ENCODE results near the gene AJAP1. TPM values are rescaled to one million over a fixed set of nuclear protein-coding genes. Genes with fewer than 3 reads are reported as not detected.

AJAP1 gene
- total and polyA plus RNA-seq, 2 of the 8 experiments (the other 6 are each of a cell fraction or from before 2014, with no cell fraction given), result 1.9 to 6.2 TPM

DNA sequence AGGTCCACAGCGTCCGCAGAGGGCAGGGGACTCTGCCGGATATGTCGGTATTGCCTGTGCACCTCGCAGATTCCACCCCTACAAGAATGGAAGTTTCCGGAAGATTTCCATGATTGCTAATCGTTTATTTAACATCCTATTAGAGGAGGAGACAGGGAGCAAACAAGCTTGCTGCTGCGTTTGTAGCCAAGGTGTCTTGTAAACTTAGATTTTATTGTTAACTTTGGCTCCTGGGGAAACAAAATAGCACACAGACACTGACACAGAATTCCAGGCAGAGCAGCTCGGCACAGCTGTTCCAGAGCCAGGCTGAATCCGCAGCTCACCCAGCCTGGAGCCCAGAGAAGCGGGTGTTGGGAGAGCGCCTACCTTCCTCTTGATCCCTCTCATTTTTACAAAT lies 75.7 kb downstream of the AJAP1 start:
- POLR2A ChIA-PET (ENCODE audit: partially characterized antibody), result no interaction called here
- DNase-seq (ENCODE audit: low read depth in 1 of 2, low spot score in 2 of 2) (no peak), FAIRE-seq (no peak)
- Histone ChIP-seq H3K23me2 (ENCODE audit: low read depth, low read length) (no peaks in the 10 kb centered on the region), H4K8ac (ENCODE audit: extremely low read depth, insufficient read depth, low read length) (no peak overlapping the region), H3K56ac (replicated peaks; ENCODE audit: insufficient read length, low read depth, low read length) (no peak overlapping the region), H3K27me3 (replicated peaks in 1 of 4; ENCODE audit: control insufficient read depth in 3 of 4, extremely low read depth in 1 of 4, insufficient read depth in 3 of 4, low read length in 3 of 4) (no peaks in the 10 kb centered on the region), H3K14ac (ENCODE audit: insufficient read length) (no peak overlapping the region), H3K4me2 (ENCODE audit: insufficient read depth in 1 of 2, low read depth in 2 of 2, low read length in 2 of 2) (no peak overlapping the region), H3K36me3 (ENCODE audit: control insufficient read depth in 2 of 4, insufficient read depth in 4 of 4, low read length in 3 of 4) (no peaks in the 10 kb centered on the region), H3K27ac (ENCODE audit: low read depth, low read length) (no peak overlapping the region), H2BK120ac (replicated peaks; ENCODE audit: low read depth, low read length) (no peak overlapping the region), H4K20me1 (replicated peaks in 1 of 2; ENCODE audit: control insufficient read depth in 1 of 2, insufficient read depth in 2 of 2, low read length in 2 of 2) (no peaks in the 10 kb centered on the region), H3K4me1 (replicated peaks in 1 of 4; ENCODE audit: control insufficient read depth in 3 of 4, insufficient read depth in 4 of 4, low read length in 3 of 4) (0 out of 7 replicates have a peak, but pooled peaks cover 0 to 3% (median 1%) of the 10 kb centered on the region in 4 experiments), H4K5ac (ENCODE audit: insufficient read length, low read depth, low read length) (no peak overlapping the region), H2BK12ac (ENCODE audit: low read depth, low read length) (no peak overlapping the region), H2BK15ac (ENCODE audit: low read length) (no peak overlapping the region), H3K4me3 (ENCODE audit: extremely low read depth in 1 of 4, insufficient read depth in 2 of 4, low read depth in 3 of 4, low read length in 4 of 4) (no peak overlapping the region), H2AK5ac (ENCODE audit: low read depth, low read length) (no peak overlapping the region), H2AFZ (ENCODE audit: low read length) (no peak overlapping the region), H3K79me2 (ENCODE audit: control insufficient read depth in 1 of 2, insufficient read depth in 2 of 2, low read length in 2 of 2) (no peaks in the 10 kb centered on the region), H3K79me1 (ENCODE audit: low read depth, low read length) (no peaks in the 10 kb centered on the region), H3K4ac (replicated peaks; ENCODE audit: insufficient read length, low read depth, low read length) (no peak overlapping the region), H2BK5ac (ENCODE audit: low read depth, low read length) (no peak overlapping the region), H3K9me3 (ENCODE audit: insufficient read depth in 2 of 2, low read depth in 1 of 2, low read length in 1 of 2) (no peaks in the 10 kb centered on the region), H3K23ac (ENCODE audit: insufficient read length) (no peak overlapping the region), H3K9ac (replicated peaks in 1 of 4; ENCODE audit: extremely low read depth in 1 of 4, low read depth in 3 of 4, low read length in 3 of 4) (no peak overlapping the region), H2BK20ac (ENCODE audit: low read length) (no peak overlapping the region), H4K91ac (replicated peaks; ENCODE audit: insufficient read length, low read length) (no peak overlapping the region), H3K18ac (ENCODE audit: extremely low read depth, low read length) (no peak overlapping the region; the same call in 1 of the 2 replicates)
- CTCF ChIA-PET (ENCODE audit: partially characterized antibody), result interaction anchor here (1.6 kb wide), 1 partner anchor 10 kb away, joined by 5 read pairs; no protein-coding TSS in a partner anchor
- TF ChIP-seq KDM4A (IDR thresholded peaks at IDR 0.05; ENCODE audit: low read depth, low read length, severe bottlenecking), result no peak
- no peak for TF ChIP-seq KDM1A (IDR thresholded peaks at IDR 0.05; ENCODE audit: borderline replicate concordance, low read length)
- no peak for TF ChIP-seq GABPA (IDR thresholded peaks at IDR 0.05; ENCODE audit: borderline replicate concordance, insufficient read depth, low read length)
- no peak for TF ChIP-seq TAF1 (IDR thresholded peaks at IDR 0.05; ENCODE audit: low read depth, low read length)
- no peak for TF ChIP-seq YY1 (IDR thresholded peaks at IDR 0.05; ENCODE audit: low read depth, low read length)
- no peak for TF ChIP-seq RXRA (IDR thresholded peaks at IDR 0.05; ENCODE audit: insufficient read depth, low read depth, low read length)
- no peak for TF ChIP-seq SP2 (IDR thresholded peaks at IDR 0.05; ENCODE audit: low read length)
- TF ChIP-seq TBP (IDR thresholded peaks at IDR 0.05; ENCODE audit: low read depth, low read length), result no peak
- TF ChIP-seq CHD1 (IDR thresholded peaks at IDR 0.05; ENCODE audit: low read depth, low read length), result no peak
- TF ChIP-seq CHD2 (IDR thresholded peaks at IDR 0.05; ENCODE audit: low read length), result no peak
- WGBS, 2 experiments (ENCODE audit: extremely low coverage in 1 of 2, insufficient coverage in 1 of 2, insufficient read length in 1 of 2, insufficient replicate concordance in 2 of 2, low coverage in 1 of 2, low lambda C conversion rate in 2 of 2, missing lambda C conversion rate in 1 of 2), result 92% methylated on average over 12 of the region's 12 CpGs; no CpG with 5 or more reads in 1 of the 2 experiments

Measured in H1 (cell line).